Kidney (tissue), 14 donors: Measurements from ENCODE around the gene KANK4. TPM values are rescaled to one million over a fixed set of nuclear protein-coding genes. Genes with fewer than 3 reads are reported as not detected.

ENCODE experiments used
- DNase-seq, 5 donors: peaks; one replicate each; pipeline ENCODE4 v3.0.0-alpha.2; 2013 to 2020
- FAIRE-seq: peaks from 2 replicates; lab custom pipeline; 2012; peaks lifted over from hg19 to GRCh38; lab: Jason Lieb, UNC
- H3K27ac ChIP-seq, 2 donors: one replicate each; pipeline ENCODE4 v1.7.0; 2013; ENCODE audit warnings: low read depth in 2 of 2, low read length in 2 of 2, inconsistent platforms in 1 of 2
- H3K27me3 ChIP-seq: one replicate; pipeline ENCODE4 v1.7.1; 2013; ENCODE audit warnings: low read length, inconsistent platforms; ENCODE audit not compliant: control insufficient read depth, insufficient read depth
- H3K36me3 ChIP-seq, 3 donors: one replicate each; pipeline versions ENCODE4 v1.7.0 to v1.7.1; 2013; ENCODE audit warnings: low read length in 3 of 3, control low read depth in 1 of 3, inconsistent platforms in 1 of 3; ENCODE audit not compliant: insufficient read depth in 3 of 3, control insufficient read depth in 2 of 3
- H3K4me1 ChIP-seq, 3 donors: one replicate each; pipeline versions ENCODE4 v1.7.0 to v1.7.1; 2013; ENCODE audit warnings: low read length in 3 of 3, inconsistent platforms in 1 of 3, low read depth in 1 of 3; ENCODE audit not compliant: control insufficient read depth in 2 of 3, insufficient read depth in 2 of 3
- H3K4me3 ChIP-seq, 3 donors: one replicate each; pipeline versions ENCODE4 v1.7.0 to v1.8.1; 2013; ENCODE audit warnings: low read length in 3 of 3, control low read depth in 1 of 3, inconsistent platforms in 1 of 3
- H3K9ac ChIP-seq, 3 donors: one replicate each; pipeline versions ENCODE4 v1.7.0 to v1.7.1; 2013; ENCODE audit warnings: low read length in 3 of 3, control low read depth in 1 of 3, inconsistent platforms in 1 of 3
- H3K9me3 ChIP-seq, 3 donors: one replicate each; pipeline versions ENCODE4 v1.7.0 to v1.7.1; 2013; ENCODE audit warnings: low read length in 3 of 3, control low read depth in 1 of 3, inconsistent platforms in 1 of 3; ENCODE audit not compliant: control insufficient read depth in 2 of 3, insufficient read depth in 1 of 3
- CTCF ChIP-seq: IDR thresholded peaks from 3 replicates; pipeline ENCODE4 v1.5.1; 2012; ENCODE audit warnings: mild to moderate bottlenecking, moderate library complexity, borderline replicate concordance; ENCODE audit not compliant: insufficient read depth; ENCODE audit errors: extremely low read depth
- intact Hi-C: fragments of 100-400 bp; cut with DNase I; formaldehyde crosslinking; loops from one replicate; pipeline ENCODE4 v1.11.1; 2022
- polyA plus RNA-seq: library from polyadenylated mRNA; stranded (reverse); fragments of 350-450 nt; fragmentation: Illumina TruSeq; extraction: RNeasy Lipid Tissue Mini Kit (QIAGEN cat#74804); gene quantifications from one replicate; pipeline ENCODE4 v1.2.3, GENCODE V29; 2014; ENCODE audit warnings: low read depth, low replicate concordance; ENCODE audit not compliant: insufficient read depth
- total RNA-seq: library from RNA; stranded (reverse); fragmentation: NEBNext Ultra II Directional; extraction: Animal tissue kit (Norgen Biotek cat#: 25700); gene quantifications from one replicate; pipeline ENCODE4 v1.2.1, GENCODE V29; 2021
- donor health status: control.
- donor health status: control.
- donor health status: control.
- donor health status: control.
- donor health status: control.
- donor health status: DM: yes; HTN: yes; CAD: no.
- donor health status: Normal renal cell carcinoma (clear cell type).

Gene KANK4
- total and polyA plus RNA-seq, 2 donors from 2014 or later: 0.28 to 0.50 TPM

- peak in 3 of 5 donors; percentile 59 to 85 (median 63) for DNase-seq
- intact Hi-C loops: no loop called here
- no peak for FAIRE-seq
- no peak for TF ChIP-seq CTCF
- peaks cover 0 to 2% (median 0%) of the 10 kb centered on the region in 3 donors for H3K4me1 ChIP-seq
- H3K9ac ChIP-seq: no peak overlapping the region
- no peaks in the 10 kb centered on the region for H3K27me3 ChIP-seq
- no peak overlapping the region for H3K4me3 ChIP-seq
- H3K9me3 ChIP-seq: peaks cover 0 to 2% (median 0%) of the 10 kb centered on the region in 3 donors
- peaks cover 0 to 9% (median 0%) of the 10 kb centered on the region in 3 donors for H3K36me3 ChIP-seq
- no peak overlapping the region for H3K27ac ChIP-seq
Observed at GRCh38 chr1:62263006-62263813, 56.0 kb downstream of the KANK4 start.

- Histone ChIP-seq H3K9ac (no peak overlapping the region), H3K36me3 (peaks cover 0 to 3% (median 0%) of the 10 kb centered on the region in 3 donors), H3K4me3 (no peak overlapping the region), H3K4me1 (peaks cover 0 to 2% (median 0%) of the 10 kb centered on the region in 3 donors), H3K9me3 (no peaks in the 10 kb centered on the region), H3K27me3 (no peaks in the 10 kb centered on the region), H3K27ac (no peak overlapping the region)
- FAIRE-seq: no peak
- intact Hi-C loops: no loop called here
- no peak for TF ChIP-seq CTCF
- no peak for DNase-seq
Observed at GRCh38 chr1:62260688-62261087, 58.5 kb downstream of the KANK4 start.

- Histone ChIP-seq H3K4me3 (no peak overlapping the region), H3K27ac (no peak overlapping the region), H3K9ac (no peak overlapping the region), H3K36me3 (peaks cover 0 to 3% (median 0%) of the 10 kb centered on the region in 3 donors), H3K4me1 (peaks cover 0 to 2% (median 0%) of the 10 kb centered on the region in 3 donors), H3K27me3 (no peaks in the 10 kb centered on the region), H3K9me3 (no peaks in the 10 kb centered on the region)
- TF ChIP-seq CTCF: no peak
- DNase-seq: no peak
- peak; percentile 37 for FAIRE-seq
- intact Hi-C loops: no loop called here
Observed at GRCh38 chr1:62259551-62259950, 59.7 kb downstream of the KANK4 start.
